Head of caudate nucleus (tissue), 42 donors: ENCODE measurements around the gene RHOU.
"Not testable (repeated sequence)": the region's sequence is repeated elsewhere in the genome, so short reads cannot be mapped to it uniquely, and the experiment has no call there.

Experiments
- DNase-seq, 42 donors: peaks; one replicate each; pipeline versions ENCODE4 v3.0.0 to v3.0.0-alpha.2; 2020 to 2021; ENCODE audit warnings: mixed read lengths in 7 of 42
- intact Hi-C: fragments of 100-400 bp; cut with DNase I; formaldehyde crosslinking; loops from one replicate; pipeline ENCODE4 v1.15.0; 2022

Gene RHOU

GRCh38 chr1:228753287-228753686 is 18.0 kb downstream of the RHOU start:
- no peak for DNase-seq
- intact Hi-C loops: no loop called here

- DNase-seq: no peak
- intact Hi-C loops: no loop called here
Measured at GRCh38 chr1:228753786-228754360, 18.6 kb downstream of the RHOU start.

- intact Hi-C loops: loop anchor here (5.0 kb wide), 1 partner anchor 53 kb away; no protein-coding TSS in a partner anchor
- DNase-seq: no peak
Measured at GRCh38 chr1:228754646-228755268, 19.5 kb downstream of the RHOU start.

DNA sequence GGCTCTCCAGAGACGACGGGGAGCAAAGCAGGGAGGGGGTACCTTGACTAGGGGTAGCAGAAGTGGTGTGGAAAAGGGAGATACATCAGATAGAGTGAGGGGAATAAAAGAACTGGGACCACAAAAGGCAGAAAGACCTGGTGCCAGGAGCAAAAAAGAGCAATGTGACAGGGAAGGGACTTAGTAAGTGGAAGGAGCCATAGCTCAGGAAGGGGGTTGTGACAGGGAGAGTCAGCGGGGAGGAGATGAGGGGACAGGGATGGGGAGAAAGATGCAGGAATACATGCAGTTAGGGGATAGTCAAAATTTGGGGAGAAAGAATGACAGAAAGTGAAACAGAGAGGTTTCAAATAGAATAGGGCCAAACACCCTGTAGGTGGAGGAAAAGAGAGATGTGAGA is 20.5 kb downstream of the RHOU start:
- DNase-seq: no peak
- intact Hi-C loops: loop anchor here (5.0 kb wide), 1 partner anchor 52 kb away; no protein-coding TSS in a partner anchor

- intact Hi-C loops: loop anchor here (5.0 kb wide), 1 partner anchor 51 kb away; no protein-coding TSS in a partner anchor
- DNase-seq: no peak
Measured at GRCh38 chr1:228756457-228756856, 21.2 kb downstream of the RHOU start.

- intact Hi-C loops: loop anchor here (5.0 kb wide), 1 partner anchor 49 kb away; no protein-coding TSS in a partner anchor
- no peak for DNase-seq
Measured at GRCh38 chr1:228758447-228758846, 23.2 kb downstream of the RHOU start.

DNA sequence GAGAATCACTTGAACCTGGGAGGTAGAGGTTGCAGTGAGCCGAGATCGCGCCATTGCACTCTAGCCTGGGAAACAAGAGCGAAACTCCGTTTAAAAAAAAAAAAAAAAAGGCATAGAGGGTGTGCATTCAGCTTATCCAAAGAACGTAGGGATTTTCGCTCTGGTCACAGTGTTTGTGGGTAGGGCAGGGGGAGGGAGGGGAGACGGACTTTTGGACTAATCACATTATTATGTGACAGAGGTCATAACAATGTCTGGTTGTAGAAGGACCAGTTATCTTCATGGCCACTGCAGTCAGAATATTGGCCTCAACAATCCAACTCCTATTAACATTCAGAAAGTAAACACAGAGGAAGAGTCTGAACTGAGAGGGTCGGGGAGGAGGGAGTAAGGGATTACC is 25.7 kb downstream of the RHOU start:
- no peak for DNase-seq
- intact Hi-C loops: no loop called here

DNA sequence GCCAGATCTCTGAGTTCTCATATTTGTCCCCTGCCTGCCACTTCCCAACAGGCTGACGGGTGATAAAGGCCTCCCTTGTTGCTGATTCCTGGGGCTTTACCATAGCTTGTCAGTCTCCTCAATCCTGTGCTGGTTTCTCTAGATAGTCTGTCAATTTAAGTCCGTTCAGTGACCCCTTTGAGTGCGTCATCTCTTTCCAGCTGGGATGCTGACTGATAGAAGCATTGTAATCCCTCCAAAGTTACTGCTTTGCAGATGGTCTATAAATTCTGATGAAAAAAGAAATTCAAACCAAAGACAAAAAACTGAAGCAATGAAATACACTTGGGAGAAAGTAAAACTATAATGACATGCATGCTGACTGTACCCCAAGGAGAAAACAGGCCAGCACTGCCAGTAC is 28.3 kb downstream of the RHOU start:
- intact Hi-C loops: no loop called here
- DNase-seq: peak in 7 of 42 donors; percentile 9 to 39 (median 30)

- intact Hi-C loops: no loop called here
- DNase-seq: no peak
Measured at GRCh38 chr1:228765168-228765946, 30.1 kb downstream of the RHOU start.

DNA sequence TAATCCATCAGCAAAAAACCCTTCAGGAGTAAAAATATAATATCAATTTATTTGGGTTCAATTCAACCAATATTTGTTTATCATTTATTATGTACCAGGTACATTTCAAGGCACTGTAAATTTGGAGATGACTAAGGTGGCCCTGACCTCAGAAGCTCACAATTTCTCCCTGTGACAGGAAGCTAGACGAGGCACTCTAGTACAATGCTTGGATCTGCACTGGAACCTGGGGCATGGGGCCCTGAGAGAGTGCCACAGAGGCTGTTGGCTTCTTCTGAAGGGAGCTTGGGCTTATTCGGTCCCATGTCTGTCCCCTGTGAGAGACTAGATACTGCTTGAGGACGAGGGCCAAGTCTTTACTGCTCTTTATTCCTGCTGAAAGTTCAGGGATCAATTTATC is 31.5 kb downstream of the RHOU start:
- intact Hi-C loops: no loop called here
- DNase-seq: no peak

- intact Hi-C loops: no loop called here
- DNase-seq: no peak
Measured at GRCh38 chr1:228767636-228768354, 32.5 kb downstream of the RHOU start.

GRCh38 chr1:228768355-228769000 is 33.2 kb downstream of the RHOU start:
- intact Hi-C loops: no loop called here
- no peak for DNase-seq

DNA sequence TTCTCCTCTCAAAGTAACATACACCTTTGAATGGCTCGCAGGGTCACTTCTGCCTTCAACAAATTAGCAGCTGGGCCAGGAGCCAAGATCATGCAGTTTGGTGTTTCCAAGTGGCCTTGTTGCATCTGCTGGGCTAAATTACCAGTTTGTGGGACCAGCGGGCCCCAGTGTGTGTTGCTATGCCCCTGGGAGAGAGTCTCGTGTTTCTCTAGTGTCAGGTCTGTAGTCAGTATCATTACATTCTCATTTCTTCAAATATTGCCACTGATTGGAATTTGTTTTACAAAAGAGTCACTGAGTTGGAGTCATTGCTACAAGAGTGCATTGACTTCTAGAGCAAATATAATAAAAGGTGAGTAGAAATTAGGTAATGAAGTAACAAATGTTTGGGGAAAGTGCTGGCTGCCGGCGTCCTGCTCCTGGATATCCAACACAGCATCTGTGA is 35.5 kb downstream of the RHOU start:
- no peak for DNase-seq
- intact Hi-C loops: no loop called here

- intact Hi-C loops: no loop called here
- DNase-seq: no peak
Measured at GRCh38 chr1:228772516-228773212, 37.4 kb downstream of the RHOU start.

- DNase-seq, intact Hi-C loops: not testable (repeated sequence)
Measured at GRCh38 chr1:228775946-228776345, 40.7 kb downstream of the RHOU start.

DNA sequence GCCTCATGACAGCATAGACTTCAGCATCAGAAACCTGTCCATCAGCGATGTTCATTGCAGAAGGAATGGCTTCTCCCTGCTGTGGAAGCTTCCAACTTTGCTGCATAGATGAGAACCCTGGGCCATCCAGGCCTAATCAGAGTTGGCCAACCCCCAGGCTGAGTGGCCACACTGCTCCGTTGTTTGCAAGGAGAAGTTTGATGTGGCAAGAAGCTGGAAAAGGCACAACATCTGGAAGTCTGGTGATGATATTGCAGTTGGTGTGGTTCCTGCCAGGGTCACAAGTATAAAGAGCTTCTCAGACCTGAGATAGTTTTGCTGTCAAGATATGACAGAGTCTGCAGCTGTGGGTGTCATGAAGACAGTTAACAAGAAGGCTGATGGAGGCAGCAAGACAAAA is 41.2 kb downstream of the RHOU start:
- intact Hi-C loops: no loop called here

GRCh38 chr1:228777236-228777635 is 42.0 kb downstream of the RHOU start:
- intact Hi-C loops: no loop called here
- no peak for DNase-seq

More for the DNA sequence above, 41.2 kb downstream of the RHOU start:
- no peak for DNase-seq

- no peak for DNase-seq
- intact Hi-C loops: no loop called here
Measured at GRCh38 chr1:228778026-228778425, 42.7 kb downstream of the RHOU start.
